K562 (cell line): ENCODE measurements around the gene RAB25. TPM values are rescaled to one million over a fixed set of nuclear protein-coding genes. Genes with fewer than 3 reads are reported as not detected.

ENCODE experiments used
- ATAC-seq: fragments of 200-7000 bp; cut with Tn5 transposase; 3 replicates; pipeline ENCODE4 v1.9.1; 2020; ENCODE audit warnings: moderate library complexity
- BruUV-seq: library from RNA; stranded (reverse); fragments of 400-500 nt; replicated peaks from 2 replicates; lab custom pipeline; 2021; lab: Mats Ljungman, UMichigan
- CTCF ChIA-PET: fragments of 300-600 bp; formaldehyde crosslinking; extraction: SDS; loops from one replicate; lab custom pipeline; 2021; ENCODE audit warnings: low intra/inter-chr PET ratio; lab: Yijun Ruan, JAX
- POLR2A ChIA-PET: fragments of 300-600, 350-650 bp; sonication (Branson Sonifier 250); formaldehyde crosslinking; extraction: SDS; loops from one replicate; lab custom pipeline; 2021; ENCODE audit warnings: antibody characterized with exemption, inconsistent platforms; lab: Yijun Ruan, JAX
- DNase-seq, 4 experiments: peaks; one replicate each; pipeline versions ENCODE4 v3.0.0 to v3.0.0-alpha.2; 2011 to 2018; ENCODE audit warnings: low spot score in 3 of 4, mixed read lengths in 3 of 4; ENCODE audit errors: extremely low read depth in 1 of 4
- FAIRE-seq: peaks from 2 replicates; lab custom pipeline; 2011; peaks lifted over from hg19 to GRCh38; lab: Jason Lieb, UNC
- H2AFZ ChIP-seq: 2 replicates; pipeline ENCODE4 v1.6.0; 2011; ENCODE audit warnings: low read depth, low read length, control low read depth, inconsistent platforms
- H3K27ac ChIP-seq: fragments of 200-600 bp; 3 replicates; pipeline ENCODE4 v1.8.0; 2011; ENCODE audit warnings: low read depth, mild to moderate bottlenecking, control low read depth, inconsistent platforms, low read length, moderate library complexity, mixed read lengths; ENCODE audit errors: extremely low read depth
- H3K27me3 ChIP-seq, 2 experiments: fragments of 300-600 bp in 1 of 2; 2 replicates in 1 of 2; 3 replicates in 1 of 2; pipeline versions ENCODE4 v1.6.0 to v1.8.0; 2011; ENCODE audit warnings: inconsistent platforms in 2 of 2, low read length in 2 of 2, mild to moderate bottlenecking in 1 of 2, mixed read lengths in 1 of 2, moderate library complexity in 1 of 2; ENCODE audit not compliant: control insufficient read depth in 2 of 2, insufficient read depth in 2 of 2
- H3K36me3 ChIP-seq: fragments of 300-600 bp; 3 replicates; pipeline ENCODE4 v1.8.0; 2011; ENCODE audit warnings: mild to moderate bottlenecking, low read length, inconsistent platforms; ENCODE audit not compliant: control insufficient read depth, insufficient read depth
- H3K4me1 ChIP-seq, 2 experiments: fragments of 200-600 bp in 1 of 2; replicated peaks in 1 of 2; 2 replicates in 1 of 2; 3 replicates in 1 of 2; pipeline versions ENCODE4 v1.5.1 to v1.8.0; 2011; ENCODE audit warnings: inconsistent platforms in 2 of 2, low read length in 2 of 2, mild to moderate bottlenecking in 1 of 2, mixed read lengths in 1 of 2, moderate library complexity in 1 of 2; ENCODE audit not compliant: control insufficient read depth in 2 of 2, insufficient read depth in 2 of 2
- H3K4me2 ChIP-seq: 2 replicates; pipeline ENCODE4 v1.6.1; 2011; ENCODE audit warnings: low read length, control low read depth, inconsistent platforms, mixed read lengths; ENCODE audit not compliant: insufficient read depth
- H3K4me3 ChIP-seq: fragments of 200-600 bp; sonication (generic), shearing (Covaris generic); 2 replicates; pipeline ENCODE4 v1.5.1; 2016; ENCODE audit warnings: control low read depth, inconsistent platforms
- H3K79me2 ChIP-seq: fragments of 200-600 bp; 3 replicates; pipeline ENCODE4 v1.8.0; 2011; ENCODE audit warnings: low read length, inconsistent platforms; ENCODE audit not compliant: control insufficient read depth, insufficient read depth
- H3K9ac ChIP-seq, 2 experiments: 2 replicates each; pipeline versions ENCODE4 v1.6.0 to v1.6.1; 2011; ENCODE audit warnings: low read depth in 2 of 2, low read length in 2 of 2, control low read depth in 1 of 2, inconsistent platforms in 1 of 2, mild to moderate bottlenecking in 1 of 2, mixed read lengths in 1 of 2; ENCODE audit not compliant: insufficient read depth in 1 of 2
- H3K9me1 ChIP-seq: one replicate; pipeline ENCODE4 v1.6.0; 2011; ENCODE audit warnings: inconsistent platforms, mild to moderate bottlenecking, low read length, moderate library complexity; ENCODE audit not compliant: control insufficient read depth, insufficient read depth
- H3K9me3 ChIP-seq: replicated peaks from 2 replicates; pipeline ENCODE4 v1.5.1; 2011; ENCODE audit warnings: low read depth, low read length, inconsistent platforms; ENCODE audit not compliant: control insufficient read depth, insufficient read depth
- H4K20me1 ChIP-seq: replicated peaks from 2 replicates; pipeline ENCODE4 v1.6.1; 2011; ENCODE audit warnings: low read length, inconsistent platforms, mixed read lengths; ENCODE audit not compliant: control insufficient read depth, insufficient read depth
- CC2D1A ChIP-seq: fragments of 450-650 bp; IDR thresholded peaks from 2 replicates; pipeline ENCODE4 v1.6.1; 2017; ENCODE audit warnings: mild to moderate bottlenecking
- CREB1 ChIP-seq, 2 experiments: sonication (generic) in 1 of 2; formaldehyde crosslinking in 1 of 2; IDR thresholded peaks; 2 replicates each; pipeline versions ENCODE4 v1.6.1 to v1.8.0; 2012 to 2022; ENCODE audit warnings: inconsistent platforms in 1 of 2, mild to moderate bottlenecking in 1 of 2, missing genetic modification reagents in 1 of 2, moderate library complexity in 1 of 2
- ELK3 ChIP-seq: fragments of 450-650 bp; formaldehyde crosslinking; IDR thresholded peaks from 2 replicates; pipeline ENCODE4 v1.4.0; 2020; ENCODE audit warnings: mild to moderate bottlenecking
- FOXP1 ChIP-seq: sonication (generic); formaldehyde crosslinking; IDR thresholded peaks from 2 replicates; pipeline ENCODE4 v1.8.0; 2022; ENCODE audit warnings: mild to moderate bottlenecking, missing genetic modification reagents
- HIVEP1 ChIP-seq: fragments of 250-450 bp; sonication (Bioruptor Pico); IDR thresholded peaks from 2 replicates; pipeline ENCODE4 v1.4.0; 2020; ENCODE audit warnings: mild to moderate bottlenecking
- NR2C2 ChIP-seq, 2 experiments: fragments of 200-800 bp in 1 of 2; sonication (Bioruptor generic) in 1 of 2; sonication (generic) in 1 of 2; formaldehyde crosslinking in 1 of 2; IDR thresholded peaks; 2 replicates each; pipeline versions ENCODE4 v1.6.1 to v1.8.0; 2016 to 2022; ENCODE audit warnings: mild to moderate bottlenecking in 1 of 2, missing compliant biosample characterization in 1 of 2, missing genetic modification characterization in 1 of 2, missing genetic modification reagents in 1 of 2
- NR2F6 ChIP-seq: fragments of 450-650 bp; formaldehyde crosslinking; IDR thresholded peaks from 2 replicates; pipeline ENCODE4 v1.4.0; 2020; ENCODE audit warnings: mild to moderate bottlenecking
- RBM17 ChIP-seq: fragments of 200-400 bp; formaldehyde crosslinking; IDR thresholded peaks from 2 replicates; pipeline ENCODE4 v1.6.1; 2017; ENCODE audit warnings: low read depth, mild to moderate bottlenecking, low read length, borderline replicate concordance
- SMARCB1 ChIP-seq: IDR thresholded peaks from 2 replicates; pipeline ENCODE4 v1.6.1; 2011; ENCODE audit warnings: improper control_type of control experiment, low read depth; ENCODE audit not compliant: insufficient read length
- SNIP1 ChIP-seq: fragments of 450-650 bp; IDR thresholded peaks from 2 replicates; pipeline ENCODE4 v1.7.1; 2017; ENCODE audit warnings: low read depth, mild to moderate bottlenecking
- TCF3 ChIP-seq: sonication (generic); formaldehyde crosslinking; IDR thresholded peaks from 2 replicates; pipeline ENCODE4 v1.4.0; 2020; ENCODE audit warnings: mild to moderate bottlenecking, missing genetic modification reagents
- ZFX ChIP-seq: sonication (generic); formaldehyde crosslinking; IDR thresholded peaks from 2 replicates; pipeline ENCODE4 v1.8.0; 2022; ENCODE audit warnings: mild to moderate bottlenecking, missing genetic modification reagents, moderate library complexity
- ZNF24 ChIP-seq: fragments of 450-650 bp; IDR thresholded peaks from 2 replicates; pipeline ENCODE4 v1.6.1; 2016
- WGBS: fragments of 100-300 bp; shearing (Covaris generic); methylation state at CpG from one replicate; pipeline ENCODE4 v1.1.6; 2016; ENCODE audit warnings: low coverage, mixed read lengths; ENCODE audit not compliant: insufficient coverage; ENCODE audit errors: missing lambda C conversion rate; 5-methylcytosine and 5-hydroxymethylcytosine counted together
- in situ Hi-C: fragments of 300-500 bp; cut with MboI; formaldehyde crosslinking; loops from 4 replicates; pipeline ENCODE4 v1.15.0; 2018; ENCODE audit warnings: inconsistent platforms, mixed read lengths
- intact Hi-C: fragments of 100-400 bp; cut with micrococcal nuclease; formaldehyde crosslinking; loops from 2 replicates; pipeline ENCODE4 v1.14.2; 2022
- polyA plus RNA-seq, 8 experiments: library from polyadenylated mRNA; depleted of rRNA in 4 of 8; stranded (reverse) in 5 of 8; unstranded in 3 of 8; fragments of >200 nt; fragmentation: Nextera tagmentation in 2 of 8; fragmentation: Illumina TruSeq in 1 of 8; extraction: Ambion mirVana in 2 of 8; extraction: Trizol in 1 of 8; gene quantifications; 2 replicates each; pipeline versions ENCODE4 v1.2.1 to v1.2.3, GENCODE V29; 2011 to 2014; ENCODE audit warnings: inconsistent platforms in 1 of 8, missing spikeins in 1 of 8
- total RNA-seq, 7 experiments: library from RNA; depleted of rRNA in 6 of 7; stranded (reverse); fragments of >200 nt in 6 of 7; fragmentation: Illumina TruSeq in 2 of 7; extraction: Trizol in 2 of 7; gene quantifications; 2 replicates each; pipeline versions ENCODE4 v1.2.1 to v1.2.3, GENCODE V29; 2011 to 2021; ENCODE audit warnings: low replicate concordance in 1 of 7

Gene RAB25
- total and polyA plus RNA-seq, 9 of the 15 experiments (the other 6 are each of a cell fraction or from before 2014, with no cell fraction given), result 0.10 to 0.27 (median 0.13) TPM; not detected in 6

GRCh38 chr1:156089704-156090103 lies 28.7 kb downstream of the RAB25 start:
- DNase-seq (no peak), ATAC-seq (no peak)
- Histone ChIP-seq H3K4me3 (no peak overlapping the region), H3K36me3 (no peaks in the 10 kb centered on the region), H2AFZ (no peak overlapping the region), H3K4me1 (peaks cover 0 to 8% of the 10 kb centered on the region in 2 experiments; a peak in 2 of 5 replicates), H3K27ac (no peak overlapping the region), H3K4me2 (no peak overlapping the region)
- CTCF ChIA-PET, result interaction anchor here (1.6 to 3.2 kb wide), 3 partner anchors 41 to 356 kb away, joined by 3 to 51 read pairs (median 17); no protein-coding TSS in a partner anchor
- 16% methylated on average over 6 of the region's 6 CpGs for WGBS
- TF ChIP-seq TCF3 (CRISPR knock-in tag) (no peak), SNIP1 (no peak)
- TF ChIP-seq, all 486 proteins: peak for 0
- POLR2A ChIA-PET, result interaction anchor here (0.6 to 0.9 kb wide), 4 partner anchors 15 to 350 kb away, joined by 3 read pairs; partner anchors contain the start of gene SLC25A44
- no peaks in the 10 kb centered on the region for H3K79me2 ChIP-seq
- 0 out of 2 replicates have a peak, but pooled peaks cover 2% of the 10 kb centered on the region for H3K9me3 ChIP-seq
- H4K20me1 ChIP-seq, result no peaks in the 10 kb centered on the region
- BruUV-seq, result no TSS peak
- intact Hi-C loops (loop anchor here (1.0 to 10.0 kb wide), 3 partner anchors 41 to 355 kb away; partner anchors contain the start of gene RHBG), in situ Hi-C loops (loop anchor here (5.0 kb wide), 2 partner anchors 43 to 133 kb away; no protein-coding TSS in a partner anchor)
- FAIRE-seq, result no peak
- H3K9ac ChIP-seq, result peak overlapping the region in 1 of 2 experiments; percentile 56; a peak in 1 of 4 replicates
- H3K9me1 ChIP-seq, result no peaks in the 10 kb centered on the region
- no peaks in the 10 kb centered on the region for H3K27me3 ChIP-seq

- Histone ChIP-seq H3K4me1 (peaks cover 0 to 8% of the 10 kb centered on the region in 2 experiments; a peak in 2 of 5 replicates), H3K9ac (no peak overlapping the region), H3K27me3 (no peaks in the 10 kb centered on the region), H3K9me1 (no peaks in the 10 kb centered on the region), H3K4me3 (no peak overlapping the region), H3K36me3 (no peaks in the 10 kb centered on the region), H4K20me1 (no peaks in the 10 kb centered on the region), H3K27ac (no peak overlapping the region), H2AFZ (no peak overlapping the region), H3K9me3 (0 out of 2 replicates have a peak, but pooled peaks cover 2% of the 10 kb centered on the region), H3K79me2 (no peaks in the 10 kb centered on the region), H3K4me2 (peak overlapping the region; percentile 7; the same call in 1 of the 2 replicates)
- CTCF ChIA-PET, result interaction anchor here (1.0 to 3.2 kb wide), 6 partner anchors 27 to 356 kb away, joined by 3 to 51 read pairs (median 6); no protein-coding TSS in a partner anchor
- in situ Hi-C loops, result loop anchor here (5.0 kb wide), 2 partner anchors 42 to 132 kb away; no protein-coding TSS in a partner anchor
- POLR2A ChIA-PET, result interaction anchor here (0.6 to 1.6 kb wide), 4 partner anchors 33 to 350 kb away, joined by 3 to 6 read pairs (median 4); partner anchors contain the start of gene SLC25A44
- 9% methylated on average over 5 of the region's 5 CpGs for WGBS
- ATAC-seq, result peak; percentile 51
- no peak for FAIRE-seq
- BruUV-seq, result no TSS peak
- intact Hi-C loops, result loop anchor here (1.0 to 10.0 kb wide), 2 partner anchors 40 to 355 kb away; no protein-coding TSS in a partner anchor
- no peak for DNase-seq
- TF ChIP-seq CREB1 (IDR thresholded peaks at IDR 0.05), result no peak
- no peak for TF ChIP-seq CREB1 (CRISPR knock-in tag; IDR thresholded peaks at IDR 0.05)
- TF ChIP-seq RBM17, result no peak
- TF ChIP-seq ZNF24, result peak; percentile 83
- no peak for TF ChIP-seq ZFX (CRISPR knock-in tag)
- no peak for TF ChIP-seq SNIP1
- TF ChIP-seq ELK3, result no peak
- no peak for TF ChIP-seq SMARCB1
- TF ChIP-seq FOXP1 (CRISPR knock-in tag), result no peak
- TF ChIP-seq HIVEP1 (CRISPR knock-in tag), result no peak
- peak; percentile 36; the same call in 1 of the 2 replicates for TF ChIP-seq NR2C2 (CRISPR knock-in tag; IDR thresholded peaks at IDR 0.05)
- TF ChIP-seq NR2C2 (tag; IDR thresholded peaks at IDR 0.05), result no peak
- TF ChIP-seq CC2D1A, result no peak
- TF ChIP-seq NR2F6, result no peak
These were observed 29.3 kb downstream of the RAB25 start for GRCh38 chr1:156090138-156090839.
